ENCODE measurements around the gene PHF14. TPM values are rescaled to one million over a fixed set of nuclear protein-coding genes. Genes with fewer than 3 reads are reported as not detected.

The PHF14 gene
- total and polyA plus RNA-seq, 8 donors: 27.5 to 85.9 (median 68.0) TPM

- Histone ChIP-seq H3K4me3 (no peak overlapping the region), H3K27me3 (no peaks in the 10 kb centered on the region), H3K27ac (no peak overlapping the region), H3K9me3 (peaks cover 0 to 8% of the 10 kb centered on the region in 2 donors), H3K36me3 (no peaks in the 10 kb centered on the region), H3K4me1 (no peaks in the 10 kb centered on the region)
- TF ChIP-seq CTCF (IDR thresholded peaks at IDR 0.05): no peak
- intact Hi-C loops (cut with DNase I): no loop called here
- ATAC-seq (no peak), DNase-seq (no peak)
Measured at GRCh38 chr7:11181590-11181989, 207.9 kb downstream of the PHF14 start.

- H3K36me3 ChIP-seq: no peaks in the 10 kb centered on the region
- H3K9me3 ChIP-seq: peaks cover 0 to 8% of the 10 kb centered on the region in 2 donors
- intact Hi-C loops (cut with DNase I): no loop called here
- no peak overlapping the region for H3K4me3 ChIP-seq
- H3K27ac ChIP-seq: no peak overlapping the region
- TF ChIP-seq CTCF (IDR thresholded peaks at IDR 0.05): no peak
- ATAC-seq: no peak
- no peaks in the 10 kb centered on the region for H3K27me3 ChIP-seq
- no peaks in the 10 kb centered on the region for H3K4me1 ChIP-seq
- no peak for DNase-seq
Measured at GRCh38 chr7:11182736-11183135, 209.1 kb downstream of the PHF14 start.

- Histone ChIP-seq H3K27me3 (no peaks in the 10 kb centered on the region), H3K4me1 (no peaks in the 10 kb centered on the region), H3K9me3 (peaks cover 0 to 8% of the 10 kb centered on the region in 2 donors), H3K36me3 (no peaks in the 10 kb centered on the region), H3K27ac (no peak overlapping the region), H3K4me3 (no peak overlapping the region)
- DNase-seq (no peak), ATAC-seq (no peak)
- intact Hi-C loops (cut with DNase I): no loop called here
- no peak for TF ChIP-seq CTCF (IDR thresholded peaks at IDR 0.05)
Measured at GRCh38 chr7:11185179-11185815, 211.6 kb downstream of the PHF14 start.

- Histone ChIP-seq H3K9me3 (peaks cover 0 to 8% of the 10 kb centered on the region in 2 donors), H3K27me3 (no peaks in the 10 kb centered on the region), H3K4me3 (no peak overlapping the region), H3K36me3 (no peaks in the 10 kb centered on the region), H3K4me1 (peaks cover 0 to 3% of the 10 kb centered on the region in 2 donors), H3K27ac (no peak overlapping the region)
- no peak for TF ChIP-seq CTCF (IDR thresholded peaks at IDR 0.05)
- ATAC-seq: no peak
- intact Hi-C loops (cut with DNase I): no loop called here
- DNase-seq: no peak
Measured at GRCh38 chr7:11188529-11189310, 215.0 kb downstream of the PHF14 start.

GRCh38 chr7:11191081-11191480 is 217.4 kb downstream of the PHF14 start:
- Histone ChIP-seq H3K4me1 (peaks cover 0 to 3% of the 10 kb centered on the region in 2 donors), H3K27ac (no peak overlapping the region), H3K27me3 (no peaks in the 10 kb centered on the region), H3K36me3 (no peaks in the 10 kb centered on the region), H3K9me3 (no peaks in the 10 kb centered on the region), H3K4me3 (no peak overlapping the region)
- no peak for TF ChIP-seq CTCF (IDR thresholded peaks at IDR 0.05)
- ATAC-seq (no peak), DNase-seq (no peak)
- intact Hi-C loops (cut with DNase I): no loop called here

Data from left lung (tissue), 10 donors.